H1 (cell line): ENCODE data around the gene SLU7. TPM values are rescaled to one million over a fixed set of nuclear protein-coding genes. Genes with fewer than 3 reads are reported as not detected.

Experiments
- CTCF ChIA-PET: fragments of 300-600 bp; sonication (Branson Sonifier 250); formaldehyde crosslinking; loops from one replicate; lab custom pipeline; 2021; ENCODE audit not compliant: partially characterized antibody; lab: Charles Lee
- POLR2A ChIA-PET: fragments of 300-600 bp; sonication (Branson Sonifier 250); formaldehyde crosslinking; loops from one replicate; lab custom pipeline; 2021; ENCODE audit warnings: inconsistent platforms; ENCODE audit not compliant: partially characterized antibody; lab: Charles Lee
- DNase-seq, 2 experiments: peaks; one replicate each; pipeline versions ENCODE4 v3.0.0 to v3.0.0-alpha.2; 2010 to 2022; ENCODE audit warnings: low spot score in 2 of 2, low read depth in 1 of 2, mixed read lengths in 1 of 2
- FAIRE-seq: peaks from 2 replicates; lab custom pipeline; 2011; peaks lifted over from hg19 to GRCh38; lab: Jason Lieb, UNC
- H2AFZ ChIP-seq: 2 replicates; pipeline ENCODE4 v1.8.1; 2012; ENCODE audit warnings: low read length, inconsistent platforms
- H2AK5ac ChIP-seq: 2 replicates; pipeline ENCODE4 v1.6.1; 2013; ENCODE audit warnings: low read depth, low read length
- H2BK120ac ChIP-seq: replicated peaks from 2 replicates; pipeline ENCODE3; 2013; ENCODE audit warnings: low read depth, low read length, inconsistent platforms
- H2BK12ac ChIP-seq: 2 replicates; pipeline ENCODE4 v1.6.1; 2013; ENCODE audit warnings: low read depth, low read length
- H2BK15ac ChIP-seq: 2 replicates; pipeline ENCODE4 v1.6.1; 2013; ENCODE audit warnings: low read length
- H2BK20ac ChIP-seq: 2 replicates; pipeline ENCODE4 v1.6.1; 2013; ENCODE audit warnings: low read length
- H2BK5ac ChIP-seq: 2 replicates; pipeline ENCODE4 v1.6.1; 2013; ENCODE audit warnings: low read depth, low read length
- H3K14ac ChIP-seq: 2 replicates; pipeline ENCODE4 v1.6.1; 2013; ENCODE audit warnings: inconsistent platforms; ENCODE audit not compliant: insufficient read length
- H3K18ac ChIP-seq: 2 replicates; pipeline ENCODE4 v1.6.1; 2013; ENCODE audit warnings: low read length; ENCODE audit errors: extremely low read depth
- H3K23ac ChIP-seq: 2 replicates; pipeline ENCODE4 v1.6.1; 2013; ENCODE audit warnings: inconsistent platforms; ENCODE audit not compliant: insufficient read length
- H3K23me2 ChIP-seq: 2 replicates; pipeline ENCODE4 v1.6.1; 2013; ENCODE audit warnings: low read depth, low read length
- H3K27ac ChIP-seq: 2 replicates; pipeline ENCODE4 v1.6.1; 2011; ENCODE audit warnings: low read depth, low read length, inconsistent platforms
- H3K27me3 ChIP-seq, 4 experiments: replicated peaks in 1 of 4; 1 replicate in 1 of 4; 2 replicates in 3 of 4; pipeline versions ENCODE4 v1.6.1 to v1.8.1; 2011 to 2013; ENCODE audit warnings: low read length in 3 of 4, mild to moderate bottlenecking in 3 of 4, inconsistent platforms in 2 of 4, mixed read lengths in 2 of 4, moderate library complexity in 1 of 4; ENCODE audit not compliant: control insufficient read depth in 3 of 4, insufficient read depth in 3 of 4; ENCODE audit errors: extremely low read depth in 1 of 4
- H3K36me3 ChIP-seq, 4 experiments: 2 replicates each; pipeline versions ENCODE4 v1.6.1 to v1.8.1; 2011 to 2013; ENCODE audit warnings: mild to moderate bottlenecking in 4 of 4, low read length in 3 of 4, moderate library complexity in 2 of 4, control low read depth in 1 of 4, inconsistent platforms in 1 of 4; ENCODE audit not compliant: insufficient read depth in 4 of 4, control insufficient read depth in 2 of 4
- H3K4ac ChIP-seq: replicated peaks from 2 replicates; pipeline ENCODE3; 2013; ENCODE audit warnings: low read length, low read depth, mixed read lengths, inconsistent platforms; ENCODE audit not compliant: insufficient read length
- H3K4me1 ChIP-seq, 4 experiments: replicated peaks in 1 of 4; 1 replicate in 1 of 4; 2 replicates in 3 of 4; pipeline versions ENCODE4 v1.6.1 to v1.8.1; 2011 to 2013; ENCODE audit warnings: low read length in 3 of 4, inconsistent platforms in 2 of 4, mixed read lengths in 1 of 4; ENCODE audit not compliant: insufficient read depth in 4 of 4, control insufficient read depth in 3 of 4
- H3K4me2 ChIP-seq, 2 experiments: 2 replicates each; pipeline versions ENCODE4 v1.6.1 to v1.8.1; 2011 to 2013; ENCODE audit warnings: low read depth in 2 of 2, low read length in 2 of 2, control low read depth in 1 of 2, inconsistent platforms in 1 of 2, mild to moderate bottlenecking in 1 of 2; ENCODE audit not compliant: insufficient read depth in 1 of 2
- H3K4me3 ChIP-seq, 4 experiments: fragments of 200-600, 300-600 bp in 1 of 4; sonication (generic), shearing (Covaris generic), sonication (Bioruptor Twin) in 1 of 4; 2 replicates each; pipeline versions ENCODE4 v1.5.1 to v1.8.1; 2011 to 2016; ENCODE audit warnings: low read length in 4 of 4, low read depth in 3 of 4, control low read depth in 2 of 4, inconsistent platforms in 2 of 4, mild to moderate bottlenecking in 2 of 4, mixed read lengths in 1 of 4, moderate library complexity in 1 of 4; ENCODE audit not compliant: insufficient read depth in 2 of 4; ENCODE audit errors: extremely low read depth in 1 of 4
- H3K56ac ChIP-seq: replicated peaks from 2 replicates; pipeline ENCODE3; 2013; ENCODE audit warnings: low read depth, mild to moderate bottlenecking, mixed read lengths, low read length, inconsistent platforms; ENCODE audit not compliant: insufficient read length
- H3K79me1 ChIP-seq: 2 replicates; pipeline ENCODE4 v1.6.1; 2013; ENCODE audit warnings: low read depth, low read length, control low read depth
- H3K79me2 ChIP-seq, 2 experiments: 2 replicates each; pipeline versions ENCODE4 v1.6.1 to v1.8.1; 2012 to 2013; ENCODE audit warnings: low read length in 2 of 2, mild to moderate bottlenecking in 2 of 2, inconsistent platforms in 1 of 2; ENCODE audit not compliant: insufficient read depth in 2 of 2, control insufficient read depth in 1 of 2
- H3K9ac ChIP-seq, 4 experiments: replicated peaks in 1 of 4; 1 replicate in 1 of 4; 2 replicates in 3 of 4; pipeline versions ENCODE4 v1.6.1 to v1.8.1; 2011 to 2013; ENCODE audit warnings: low read depth in 3 of 4, low read length in 3 of 4, control low read depth in 2 of 4, mild to moderate bottlenecking in 2 of 4, moderate library complexity in 2 of 4, inconsistent platforms in 1 of 4; ENCODE audit errors: extremely low read depth in 1 of 4
- H3K9me3 ChIP-seq, 2 experiments: 2 replicates each; pipeline versions ENCODE4 v1.6.1 to v1.8.1; 2012 to 2013; ENCODE audit warnings: mild to moderate bottlenecking in 2 of 2, moderate library complexity in 2 of 2, control low read depth in 1 of 2, inconsistent platforms in 1 of 2, low read depth in 1 of 2, low read length in 1 of 2, mixed read lengths in 1 of 2; ENCODE audit not compliant: insufficient read depth in 2 of 2
- H4K20me1 ChIP-seq, 2 experiments: replicated peaks in 1 of 2; 2 replicates each; pipeline versions ENCODE3 to v1.8.1; 2011 to 2013; ENCODE audit warnings: inconsistent platforms in 2 of 2, low read length in 2 of 2, mild to moderate bottlenecking in 1 of 2; ENCODE audit not compliant: insufficient read depth in 2 of 2, control insufficient read depth in 1 of 2
- H4K5ac ChIP-seq: 2 replicates; pipeline ENCODE4 v1.6.1; 2013; ENCODE audit warnings: low read length, low read depth, mixed read lengths, inconsistent platforms; ENCODE audit not compliant: insufficient read length
- H4K8ac ChIP-seq: 2 replicates; pipeline ENCODE4 v1.8.0; 2013; ENCODE audit warnings: mild to moderate bottlenecking, moderate library complexity, low read length, inconsistent platforms; ENCODE audit not compliant: insufficient read depth; ENCODE audit errors: extremely low read depth
- H4K91ac ChIP-seq: replicated peaks from 2 replicates; pipeline ENCODE3; 2013; ENCODE audit warnings: low read length, mixed read lengths, inconsistent platforms; ENCODE audit not compliant: insufficient read length
- BACH1 ChIP-seq: IDR thresholded peaks from 2 replicates; pipeline ENCODE4 v1.6.1; 2012; ENCODE audit warnings: low read length, improper control_type of control experiment
- CBX5 ChIP-seq: fragments of 300-800, 300-1000 bp; sonication (generic); IDR thresholded peaks from 2 replicates; pipeline ENCODE4 v1.7.1; 2016; ENCODE audit warnings: antibody characterized with exemption, low read length, low read depth
- CBX8 ChIP-seq: fragments of 300-800, 300-1000 bp; sonication (generic); IDR thresholded peaks from 2 replicates; pipeline ENCODE4 v1.7.1; 2016; ENCODE audit warnings: low read depth, low read length, borderline replicate concordance
- CHD1 ChIP-seq: IDR thresholded peaks from 2 replicates; pipeline ENCODE4 v1.6.1; 2012; ENCODE audit warnings: low read depth, low read length, improper control_type of control experiment
- CTBP2 ChIP-seq: IDR thresholded peaks from 2 replicates; pipeline ENCODE4 v1.7.0; 2011; ENCODE audit warnings: borderline replicate concordance, mild to moderate bottlenecking, moderate library complexity, mixed read lengths, low read length; ENCODE audit not compliant: insufficient read depth, insufficient read length
- JUND ChIP-seq: IDR thresholded peaks from 2 replicates; pipeline ENCODE4 v1.6.1; 2011; ENCODE audit warnings: mild to moderate bottlenecking, improper control_type of control experiment, low read length
- KDM4A ChIP-seq: IDR thresholded peaks from one replicate; pipeline ENCODE4 v1.7.1; 2012; ENCODE audit warnings: low read depth, mild to moderate bottlenecking, moderate library complexity, low read length, inconsistent platforms; ENCODE audit not compliant: severe bottlenecking
- PHF8 ChIP-seq: fragments of 200-600 bp; sonication (generic); conservative IDR thresholded peaks from 2 replicates; pipeline ENCODE4 v1.7.1; 2012; ENCODE audit warnings: low read depth, mild to moderate bottlenecking, inconsistent platforms, low read length, moderate library complexity
- RAD21 ChIP-seq, 2 experiments: IDR thresholded peaks in 1 of 2; conservative IDR thresholded peaks in 1 of 2; 2 replicates each; pipeline ENCODE4 v1.6.1; 2011; ENCODE audit warnings: low read depth in 2 of 2, low read length in 2 of 2, improper control_type of control experiment in 1 of 2, inconsistent platforms in 1 of 2, mild to moderate bottlenecking in 1 of 2, moderate library complexity in 1 of 2
- whole genome bisulfite sequencing, 2 experiments: shearing (Covaris generic) in 1 of 2; methylation state at CpG; one replicate each; pipeline versions ENCODE4 v1.1.6 to v1.1.7; 2013 to 2015; ENCODE audit warnings: low lambda C conversion rate in 2 of 2, mixed read lengths in 2 of 2, inconsistent platforms in 1 of 2, low coverage in 1 of 2, missing lambda C conversion rate in 1 of 2; ENCODE audit not compliant: insufficient replicate concordance in 2 of 2, insufficient coverage in 1 of 2, insufficient read length in 1 of 2; ENCODE audit errors: extremely low coverage in 1 of 2, missing lambda C conversion rate in 1 of 2; 5-methylcytosine and 5-hydroxymethylcytosine counted together
- polyA plus RNA-seq, 7 experiments: library from polyadenylated mRNA; depleted of rRNA in 3 of 7; stranded (reverse) in 5 of 7; unstranded in 2 of 7; fragments of >200 nt in 5 of 7; fragments of 200-250 nt in 2 of 7; gene quantifications; 1 replicate in 5 of 7; 2 replicates in 1 of 7; 4 replicates in 1 of 7; pipeline versions ENCODE4 v1.2.1 to v1.2.3, GENCODE V29; 2011 to 2013; ENCODE audit warnings: missing spikeins in 2 of 7, mixed read lengths in 2 of 7
- total RNA-seq: library from RNA; stranded (reverse); fragmentation: NEBNext Ultra II Directional; extraction: Animal tissue kit (Norgen Biotek cat#: 25700); gene quantifications from 2 replicates; pipeline ENCODE4 v1.2.1, GENCODE V29; 2021
- TF ChIP-seq, protein P1 (sequence below), 3 experiments: IDR thresholded peaks; 1 replicate in 2 of 3; 2 replicates in 1 of 3; pipeline versions ENCODE4 v1.5.1 to v1.6.1; 2011; ENCODE audit warnings: low read length in 3 of 3, mild to moderate bottlenecking in 3 of 3, inconsistent platforms in 2 of 3, low read depth in 1 of 3, moderate library complexity in 1 of 3; ENCODE audit not compliant: insufficient read depth in 1 of 3; ENCODE audit errors: control extremely low read depth in 1 of 3

SLU7 gene
- total and polyA plus RNA-seq, 2 of the 8 experiments (the other 6 are each of a cell fraction or from before 2014, with no cell fraction given), result 6.0 to 34.1 TPM

DNA sequence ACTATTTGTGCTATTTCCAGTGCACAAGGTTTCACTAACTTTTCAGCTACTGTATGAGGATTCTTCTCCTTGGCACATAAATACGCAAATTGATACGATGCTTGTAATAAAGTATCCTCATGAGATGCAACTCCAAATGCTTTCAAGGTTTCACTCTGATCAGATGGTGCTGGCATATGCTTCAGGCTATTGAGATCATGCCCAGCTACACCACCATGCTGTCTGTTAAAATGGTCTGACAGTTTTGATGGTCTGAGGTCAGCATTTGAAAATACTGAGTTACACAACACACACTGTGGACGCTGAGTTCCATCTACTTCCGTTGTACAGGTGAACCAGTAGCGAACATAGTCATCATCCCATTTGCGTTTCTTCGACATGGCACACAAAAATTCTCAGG, 23.8 kb downstream of the SLU7 start:
- no peak for DNase-seq
- FAIRE-seq, result no peak
- Histone ChIP-seq H3K4me2 (no peak overlapping the region), H3K9ac (no peak overlapping the region), H3K27ac (no peak overlapping the region), H3K56ac (no peak overlapping the region), H4K20me1 (peaks cover 0 to 2% of the 10 kb centered on the region in 2 experiments), H3K4ac (no peak overlapping the region), H3K4me1 (peaks cover 0 to 5% (median 0%) of the 10 kb centered on the region in 4 experiments; a peak in 3 of 7 replicates), H4K91ac (no peak overlapping the region), H3K4me3 (no peak overlapping the region), H3K36me3 (peaks cover 0 to 2% (median 0%) of the 10 kb centered on the region in 4 experiments; a peak in 1 of 8 replicates), H3K79me2 (peaks cover 0 to 21% of the 10 kb centered on the region in 2 experiments; a peak in 2 of 4 replicates), H2AFZ (no peak overlapping the region), H2BK20ac (no peak overlapping the region), H3K27me3 (no peaks in the 10 kb centered on the region), H4K8ac (no peak overlapping the region), H3K14ac (no peak overlapping the region), H3K23me2 (peaks cover 3% of the 10 kb centered on the region), H4K5ac (no peak overlapping the region), H3K79me1 (no peaks in the 10 kb centered on the region), H2BK5ac (no peak overlapping the region), H3K23ac (no peak overlapping the region), H2BK12ac (no peak overlapping the region), H3K9me3 (no peaks in the 10 kb centered on the region), H3K18ac (no peak overlapping the region), H2BK15ac (no peak overlapping the region), H2AK5ac (no peak overlapping the region), H2BK120ac (no peak overlapping the region)
- CTCF ChIA-PET, result interaction anchor here (0.7 to 1.2 kb wide), 5 partner anchors 33 to 314 kb away, joined by 3 read pairs; no protein-coding TSS in a partner anchor
- 92% methylated on average over 7 of the region's 7 CpGs; no CpG with 5 or more reads in 1 of the 2 experiments for WGBS, 2 experiments
- POLR2A ChIA-PET, result interaction anchor here (0.7 to 1.6 kb wide), 2 partner anchors 16 to 58 kb away, joined by 3 to 4 read pairs; no protein-coding TSS in a partner anchor
- no peak for TF ChIP-seq JUND
- TF ChIP-seq CTBP2, result no peak
- TF ChIP-seq, protein P1, sequence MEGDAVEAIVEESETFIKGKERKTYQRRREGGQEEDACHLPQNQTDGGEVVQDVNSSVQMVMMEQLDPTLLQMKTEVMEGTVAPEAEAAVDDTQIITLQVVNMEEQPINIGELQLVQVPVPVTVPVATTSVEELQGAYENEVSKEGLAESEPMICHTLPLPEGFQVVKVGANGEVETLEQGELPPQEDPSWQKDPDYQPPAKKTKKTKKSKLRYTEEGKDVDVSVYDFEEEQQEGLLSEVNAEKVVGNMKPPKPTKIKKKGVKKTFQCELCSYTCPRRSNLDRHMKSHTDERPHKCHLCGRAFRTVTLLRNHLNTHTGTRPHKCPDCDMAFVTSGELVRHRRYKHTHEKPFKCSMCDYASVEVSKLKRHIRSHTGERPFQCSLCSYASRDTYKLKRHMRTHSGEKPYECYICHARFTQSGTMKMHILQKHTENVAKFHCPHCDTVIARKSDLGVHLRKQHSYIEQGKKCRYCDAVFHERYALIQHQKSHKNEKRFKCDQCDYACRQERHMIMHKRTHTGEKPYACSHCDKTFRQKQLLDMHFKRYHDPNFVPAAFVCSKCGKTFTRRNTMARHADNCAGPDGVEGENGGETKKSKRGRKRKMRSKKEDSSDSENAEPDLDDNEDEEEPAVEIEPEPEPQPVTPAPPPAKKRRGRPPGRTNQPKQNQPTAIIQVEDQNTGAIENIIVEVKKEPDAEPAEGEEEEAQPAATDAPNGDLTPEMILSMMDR (IDR thresholded peaks at IDR 0.05; ENCODE audit: control extremely low read depth in 1 of 3, insufficient read depth in 1 of 3, low read depth in 1 of 3, low read length in 3 of 3), result no peak
- TF ChIP-seq RAD21 (IDR thresholded peaks at IDR 0.05 in 1 of 2, conservative IDR thresholded peaks at IDR 0.05 in 1 of 2; ENCODE audit: low read depth in 2 of 2, low read length in 2 of 2), result no peak
- TF ChIP-seq PHF8, result no peak
- no peak for TF ChIP-seq BACH1
- TF ChIP-seq KDM4A, result no peak
- no peak for TF ChIP-seq CBX5
- TF ChIP-seq CBX8, result no peak
- no peak for TF ChIP-seq CHD1
